Placental pericyte (primary cell): ENCODE results near the gene SPTSSB. TPM values are rescaled to one million over a fixed set of nuclear protein-coding genes. Genes with fewer than 3 reads are reported as not detected.

Experiments
- total RNA-seq: library from RNA; depleted of rRNA; stranded (reverse); fragments of >200 nt; gene quantifications from 2 replicates; pipeline ENCODE4 v1.2.3, GENCODE V29; 2012

Gene SPTSSB, protein sequence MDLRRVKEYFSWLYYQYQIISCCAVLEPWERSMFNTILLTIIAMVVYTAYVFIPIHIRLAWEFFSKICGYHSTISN
- total RNA-seq = not detected in 2 replicates

GRCh38 chr3:161371441-161372320 is at the start of gene SPTSSB:
SPTSSB (minus strand) TSS chr3:161371517; CDS start chr3:161346323, 25,194 bp downstream.

Other genes starting within 250 kb of the SPTSSB start
- 67.0 and 82.9 TPM in 2 replicates for gene NMD3, start 150.2 kb downstream of the SPTSSB start, total RNA-seq
- gene OTOL1, start 125.3 kb upstream of the SPTSSB start, total RNA-seq = not detected in 2 replicates